ENCODE measurements around the gene RHOT1. TPM values are rescaled to one million over a fixed set of nuclear protein-coding genes. Genes with fewer than 3 reads are reported as not detected.
"Not testable (repeated sequence)": the region's sequence is repeated elsewhere in the genome, so short reads cannot be mapped to it uniquely, and the experiment has no call there.

RHOT1 gene
- total RNA-seq, 1 experiment from 2014 or later = 39.2 TPM

DNA sequence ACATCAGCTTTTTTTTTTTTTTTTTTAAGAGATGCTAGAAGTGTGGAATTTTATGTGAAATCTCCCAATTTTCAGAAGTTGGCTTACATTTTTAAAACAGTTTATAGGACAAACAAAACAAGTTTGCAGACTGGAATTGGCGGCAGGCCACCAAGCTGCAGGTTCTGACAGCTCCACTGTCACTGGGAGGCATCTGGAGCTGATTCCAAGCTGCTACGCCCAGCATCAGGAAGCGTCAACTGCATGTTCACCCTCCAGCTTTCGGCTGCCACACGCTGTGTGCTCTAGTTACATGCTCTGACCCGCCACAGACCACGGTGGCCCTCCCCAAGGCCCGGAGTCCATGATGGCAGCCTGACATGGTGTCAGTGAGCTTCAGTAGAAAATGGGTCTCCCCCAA is 26.8 kb upstream of the RHOT1 start:
- intact Hi-C loops (cut with micrococcal nuclease; ENCODE audit: unreplicated experiment); H3K4me3 ChIP-seq (ENCODE audit: low read depth in 2 of 2, low read length in 2 of 2); POLR2A ChIA-PET; H3K9me3 ChIP-seq (ENCODE audit: control insufficient read depth, insufficient read depth, low read depth, low read length); BruUV-seq (replicated peaks); in situ Hi-C loops (cut with HindIII; ENCODE audit: low pct_unique_long_range_greater_than_20kb, low sequenced_read_pairs); H3K27ac ChIP-seq (ENCODE audit: low read length); H3K36me3 ChIP-seq (ENCODE audit: control insufficient read depth, insufficient read depth, low read length); H3K4me1 ChIP-seq (ENCODE audit: control insufficient read depth, insufficient read depth, low read length); CTCF ChIA-PET; DNase-seq (ENCODE audit: low read depth, low spot score); ATAC-seq; H3K27me3 ChIP-seq (ENCODE audit: control insufficient read depth, insufficient read depth, low read length): not testable (repeated sequence)

DNA sequence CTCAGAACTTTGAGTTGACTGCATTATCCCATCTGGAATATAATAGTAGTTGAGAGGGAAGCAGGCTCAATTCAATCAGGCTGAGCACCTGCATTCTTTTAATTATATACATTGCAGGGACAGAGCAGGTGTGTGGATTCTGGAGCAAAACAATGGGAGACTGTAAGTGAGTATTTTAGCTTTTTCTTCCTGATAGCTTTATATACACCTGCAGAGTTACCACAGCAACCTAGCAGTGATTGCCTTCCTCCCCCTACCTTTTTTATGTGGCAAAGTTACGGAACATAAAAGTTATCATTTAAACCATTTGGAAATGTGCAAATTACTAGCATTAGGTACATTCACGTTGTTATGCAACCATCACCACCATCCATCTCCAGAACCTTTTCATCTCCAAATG is 25.4 kb upstream of the RHOT1 start:
- ATAC-seq = no peak
- CTCF ChIA-PET = no interaction called here
- in situ Hi-C loops (cut with HindIII; ENCODE audit: low pct_unique_long_range_greater_than_20kb, low sequenced_read_pairs) = no loop called here

DNA sequence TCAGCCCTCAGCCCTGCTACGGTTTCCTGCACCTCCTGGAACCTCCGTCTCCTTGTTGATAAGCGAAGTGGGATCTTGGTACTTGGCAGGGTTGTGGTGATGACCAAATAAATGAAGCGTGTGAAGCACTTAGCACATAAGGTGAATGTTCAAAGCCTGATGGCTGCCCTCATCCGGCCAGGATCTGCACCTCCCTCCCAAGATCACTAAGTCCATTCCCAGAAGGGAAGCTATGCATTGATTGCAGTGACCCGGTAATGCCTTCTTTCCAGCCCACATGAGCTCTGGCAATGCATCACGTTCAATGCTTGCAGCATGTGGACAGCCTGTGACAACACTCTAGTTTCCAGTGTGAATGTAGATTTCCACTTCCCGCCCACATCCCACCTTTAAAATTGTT is 24.9 kb upstream of the RHOT1 start:
- CTCF ChIA-PET = no interaction called here
- H3K4me3 ChIP-seq (ENCODE audit: low read depth in 2 of 2, low read length in 2 of 2) = no peak overlapping the region
- no peak overlapping the region for H3K27ac ChIP-seq (ENCODE audit: low read length)
- intact Hi-C loops (cut with micrococcal nuclease; ENCODE audit: unreplicated experiment) = no loop called here
- DNase-seq (ENCODE audit: low read depth, low spot score) (no peak), ATAC-seq (no peak)
- in situ Hi-C loops (cut with HindIII; ENCODE audit: low pct_unique_long_range_greater_than_20kb, low sequenced_read_pairs) = no loop called here
- BruUV-seq (replicated peaks) = no TSS peak
- H3K27me3 ChIP-seq (ENCODE audit: control insufficient read depth, insufficient read depth, low read length) = no peaks in the 10 kb centered on the region
- H3K4me1 ChIP-seq (ENCODE audit: control insufficient read depth, insufficient read depth, low read length) = no peaks in the 10 kb centered on the region
- TF ChIP-seq TCF7L2 (IDR thresholded peaks at IDR 0.05; ENCODE audit: low read depth, low read length) = no peak
- no peak for TF ChIP-seq SIN3A (IDR thresholded peaks at IDR 0.05; ENCODE audit: borderline replicate concordance, insufficient read depth, low read depth, low read length)
- no peak for TF ChIP-seq CTCF (IDR thresholded peaks at IDR 0.05)
- no peak for TF ChIP-seq POLR2AphosphoS5 (IDR thresholded peaks at IDR 0.05; ENCODE audit: low read depth, low read length)
- TF ChIP-seq, protein P1, sequence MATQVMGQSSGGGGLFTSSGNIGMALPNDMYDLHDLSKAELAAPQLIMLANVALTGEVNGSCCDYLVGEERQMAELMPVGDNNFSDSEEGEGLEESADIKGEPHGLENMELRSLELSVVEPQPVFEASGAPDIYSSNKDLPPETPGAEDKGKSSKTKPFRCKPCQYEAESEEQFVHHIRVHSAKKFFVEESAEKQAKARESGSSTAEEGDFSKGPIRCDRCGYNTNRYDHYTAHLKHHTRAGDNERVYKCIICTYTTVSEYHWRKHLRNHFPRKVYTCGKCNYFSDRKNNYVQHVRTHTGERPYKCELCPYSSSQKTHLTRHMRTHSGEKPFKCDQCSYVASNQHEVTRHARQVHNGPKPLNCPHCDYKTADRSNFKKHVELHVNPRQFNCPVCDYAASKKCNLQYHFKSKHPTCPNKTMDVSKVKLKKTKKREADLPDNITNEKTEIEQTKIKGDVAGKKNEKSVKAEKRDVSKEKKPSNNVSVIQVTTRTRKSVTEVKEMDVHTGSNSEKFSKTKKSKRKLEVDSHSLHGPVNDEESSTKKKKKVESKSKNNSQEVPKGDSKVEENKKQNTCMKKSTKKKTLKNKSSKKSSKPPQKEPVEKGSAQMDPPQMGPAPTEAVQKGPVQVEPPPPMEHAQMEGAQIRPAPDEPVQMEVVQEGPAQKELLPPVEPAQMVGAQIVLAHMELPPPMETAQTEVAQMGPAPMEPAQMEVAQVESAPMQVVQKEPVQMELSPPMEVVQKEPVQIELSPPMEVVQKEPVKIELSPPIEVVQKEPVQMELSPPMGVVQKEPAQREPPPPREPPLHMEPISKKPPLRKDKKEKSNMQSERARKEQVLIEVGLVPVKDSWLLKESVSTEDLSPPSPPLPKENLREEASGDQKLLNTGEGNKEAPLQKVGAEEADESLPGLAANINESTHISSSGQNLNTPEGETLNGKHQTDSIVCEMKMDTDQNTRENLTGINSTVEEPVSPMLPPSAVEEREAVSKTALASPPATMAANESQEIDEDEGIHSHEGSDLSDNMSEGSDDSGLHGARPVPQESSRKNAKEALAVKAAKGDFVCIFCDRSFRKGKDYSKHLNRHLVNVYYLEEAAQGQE (IDR thresholded peaks at IDR 0.05; ENCODE audit: insufficient read depth in 1 of 2, low read depth in 2 of 2, low read length in 1 of 2) = no peak
- H3K36me3 ChIP-seq (ENCODE audit: control insufficient read depth, insufficient read depth, low read length) = no peaks in the 10 kb centered on the region
- H3K9me3 ChIP-seq (ENCODE audit: control insufficient read depth, insufficient read depth, low read depth, low read length) = no peaks in the 10 kb centered on the region
- POLR2A ChIA-PET = no interaction called here

More for the DNA sequence above, 25.4 kb upstream of the RHOT1 start:
- Histone ChIP-seq H3K27me3 (ENCODE audit: control insufficient read depth, insufficient read depth, low read length) (no peaks in the 10 kb centered on the region), H3K36me3 (ENCODE audit: control insufficient read depth, insufficient read depth, low read length) (no peaks in the 10 kb centered on the region), H3K9me3 (ENCODE audit: control insufficient read depth, insufficient read depth, low read depth, low read length) (no peaks in the 10 kb centered on the region), H3K27ac (ENCODE audit: low read length) (no peak overlapping the region), H3K4me3 (ENCODE audit: low read depth in 2 of 2, low read length in 2 of 2) (no peak overlapping the region), H3K4me1 (ENCODE audit: control insufficient read depth, insufficient read depth, low read length) (no peaks in the 10 kb centered on the region)
- no peak for TF ChIP-seq SIN3A (IDR thresholded peaks at IDR 0.05; ENCODE audit: borderline replicate concordance, insufficient read depth, low read depth, low read length)
- no peak for TF ChIP-seq TCF7L2 (IDR thresholded peaks at IDR 0.05; ENCODE audit: low read depth, low read length)
- TF ChIP-seq, protein P1 (IDR thresholded peaks at IDR 0.05; ENCODE audit: insufficient read depth in 1 of 2, low read depth in 2 of 2, low read length in 1 of 2) = no peak
- no peak for TF ChIP-seq CTCF (IDR thresholded peaks at IDR 0.05)
- no peak for TF ChIP-seq POLR2AphosphoS5 (IDR thresholded peaks at IDR 0.05; ENCODE audit: low read depth, low read length)
- no TSS peak for BruUV-seq (replicated peaks)
- intact Hi-C loops (cut with micrococcal nuclease; ENCODE audit: unreplicated experiment) = no loop called here
- POLR2A ChIA-PET = no interaction called here
- no peak for DNase-seq (ENCODE audit: low read depth, low spot score)

- H3K4me3 ChIP-seq (ENCODE audit: low read depth in 2 of 2, low read length in 2 of 2); BruUV-seq (replicated peaks); DNase-seq (ENCODE audit: low read depth, low spot score); H3K36me3 ChIP-seq (ENCODE audit: control insufficient read depth, insufficient read depth, low read length); H3K9me3 ChIP-seq (ENCODE audit: control insufficient read depth, insufficient read depth, low read depth, low read length); H3K27me3 ChIP-seq (ENCODE audit: control insufficient read depth, insufficient read depth, low read length); H3K4me1 ChIP-seq (ENCODE audit: control insufficient read depth, insufficient read depth, low read length); CTCF ChIA-PET; intact Hi-C loops (cut with micrococcal nuclease; ENCODE audit: unreplicated experiment); ATAC-seq; in situ Hi-C loops (cut with HindIII; ENCODE audit: low pct_unique_long_range_greater_than_20kb, low sequenced_read_pairs); POLR2A ChIA-PET; H3K27ac ChIP-seq (ENCODE audit: low read length): not testable (repeated sequence)
Measured at GRCh38 chr17:32118088-32118487, 24.2 kb upstream of the RHOT1 start.

Data from Panc1 (cell line).